Activated CD4-positive, alpha-beta T cell treated with anti-CD3 and anti-CD28 coated beads, Interleukin-2, amount 50 U/mL, for 48 hours (primary cell): ENCODE data around the gene ZXDC.
A peak's percentile ranks its signal among the peaks of the same experiment; 100 is the strongest.

Experiments
- DNase-seq, 2 experiments: peaks; one replicate each; pipeline ENCODE4 v3.0.0-alpha.2; 2020

The ZXDC gene

DNA sequence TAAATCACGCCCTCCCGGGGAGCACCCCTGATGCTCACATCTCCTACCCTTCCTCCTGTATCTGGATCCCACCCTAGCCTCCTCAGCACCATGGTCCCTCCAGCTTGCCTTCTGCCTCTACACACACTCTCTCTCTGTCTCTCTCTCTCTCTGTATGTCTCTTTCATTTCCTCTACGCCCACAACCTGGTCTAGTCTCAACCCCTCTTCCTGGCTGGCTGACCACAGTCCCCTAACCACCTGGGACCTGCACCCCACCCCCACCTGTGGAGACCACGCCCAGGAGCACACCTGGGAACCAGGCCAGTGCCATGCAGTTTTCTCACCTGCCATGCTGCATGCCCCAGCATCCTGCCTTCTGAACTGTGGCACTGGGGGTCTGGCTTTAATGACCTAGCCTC is 84.9 kb downstream of the ZXDC start:
- DNase-seq, result no peak

DNA sequence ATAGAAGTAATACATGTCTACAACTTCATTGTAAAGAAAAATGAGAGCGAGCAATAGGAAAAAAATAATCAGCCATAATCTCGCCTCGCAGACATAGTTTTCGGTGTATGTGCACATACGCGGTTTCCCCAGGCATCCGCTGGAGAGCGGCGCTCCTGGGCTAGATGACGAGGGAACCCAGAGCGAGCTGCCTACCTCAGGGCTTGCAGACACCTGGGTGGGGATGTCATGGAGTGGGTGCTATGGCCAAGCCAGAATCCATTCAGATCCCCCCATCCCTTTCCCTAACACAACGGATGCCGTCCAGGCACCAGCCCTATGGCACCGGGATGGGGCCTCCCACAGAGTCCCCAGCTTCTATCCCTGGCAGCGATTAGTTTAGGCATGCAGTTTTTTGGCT is 85.5 kb downstream of the ZXDC start:
- no peak for DNase-seq

DNA sequence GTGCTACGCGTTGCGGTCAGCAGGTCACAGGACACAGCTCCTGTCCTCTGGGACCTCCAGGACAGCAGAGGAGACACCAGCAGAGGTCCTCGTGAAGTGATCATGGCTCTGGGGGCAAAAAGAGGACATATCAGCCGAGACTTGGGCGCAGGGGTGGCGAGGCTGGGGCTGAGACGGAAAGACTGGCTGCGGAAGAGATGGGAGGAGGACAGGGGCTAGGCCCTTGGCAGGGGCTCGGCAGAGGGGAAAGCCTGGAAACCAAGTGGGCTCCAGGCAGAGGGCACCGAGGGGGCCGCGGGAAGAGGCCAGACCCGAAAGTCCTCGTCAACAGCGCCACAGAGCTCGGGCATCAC is 85.9 kb downstream of the ZXDC start:
- DNase-seq, result no peak

DNA sequence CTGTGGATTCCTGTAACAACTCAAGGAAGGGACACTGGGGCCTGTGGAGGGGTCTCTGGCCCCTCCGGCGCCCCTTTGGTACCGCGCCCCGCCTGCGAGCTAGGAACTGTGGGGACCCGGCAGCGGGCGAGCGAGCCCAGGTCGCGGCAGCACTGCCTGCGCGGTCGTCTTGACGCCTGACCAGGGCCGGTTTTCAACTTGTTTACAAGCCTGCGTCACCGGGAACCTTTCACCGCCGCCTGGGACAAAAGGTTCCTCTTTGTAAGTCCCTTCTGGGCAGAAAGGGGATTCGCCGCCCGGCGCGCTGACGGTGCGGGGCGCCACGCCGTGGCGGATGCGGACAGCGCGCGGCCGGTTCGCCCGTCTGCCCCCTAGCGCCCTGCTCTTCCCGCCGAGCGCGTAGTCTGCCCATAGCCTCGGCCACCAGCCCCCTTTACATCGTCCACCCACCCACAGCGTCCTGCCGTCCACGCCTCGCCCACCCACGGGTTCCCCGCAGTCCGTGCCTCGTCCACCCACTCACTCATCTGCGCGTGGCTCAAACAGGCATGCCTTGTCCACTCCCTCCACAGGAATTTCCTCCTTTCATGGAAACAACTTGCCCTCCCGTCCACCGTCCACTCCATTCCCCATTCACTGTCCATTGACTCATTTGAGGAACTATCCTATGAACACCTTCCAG is 86.4 kb downstream of the ZXDC start:
- DNase-seq, result peak; percentile 41 to 51
